Measurements from ENCODE around the gene LRBA.

The LRBA gene

GRCh38 chr4:150720973-150721518, 294.0 kb downstream of the LRBA start:
- peak; percentile 6 for DNase-seq (ENCODE audit: low spot score)
- in situ Hi-C loops (cut with MboI; ENCODE audit: low sequenced_read_pairs, unreplicated experiment), result no loop called here
- no peak for TF ChIP-seq CTCF (IDR thresholded peaks at IDR 0.05; ENCODE audit: borderline replicate concordance, control extremely low read depth, extremely low read depth, insufficient read depth, missing control alignments)

- no peak for DNase-seq (ENCODE audit: low spot score)
- in situ Hi-C loops (cut with MboI; ENCODE audit: low sequenced_read_pairs, unreplicated experiment), result no loop called here
- no peak for TF ChIP-seq CTCF (IDR thresholded peaks at IDR 0.05; ENCODE audit: borderline replicate concordance, control extremely low read depth, extremely low read depth, insufficient read depth, missing control alignments)
These were observed 297.1 kb downstream of the LRBA start for GRCh38 chr4:150717952-150718351.

GRCh38 chr4:150714462-150715438, 300.3 kb downstream of the LRBA start:
- DNase-seq (ENCODE audit: low spot score), result no peak
- in situ Hi-C loops (cut with MboI; ENCODE audit: low sequenced_read_pairs, unreplicated experiment), result no loop called here
- no peak for TF ChIP-seq CTCF (IDR thresholded peaks at IDR 0.05; ENCODE audit: borderline replicate concordance, control extremely low read depth, extremely low read depth, insufficient read depth, missing control alignments)

- DNase-seq (ENCODE audit: low spot score), result no peak
- in situ Hi-C loops (cut with MboI; ENCODE audit: low sequenced_read_pairs, unreplicated experiment), result no loop called here
- no peak for TF ChIP-seq CTCF (IDR thresholded peaks at IDR 0.05; ENCODE audit: borderline replicate concordance, control extremely low read depth, extremely low read depth, insufficient read depth, missing control alignments)
These were observed 301.8 kb downstream of the LRBA start for GRCh38 chr4:150713251-150713650.

- in situ Hi-C loops (cut with MboI; ENCODE audit: low sequenced_read_pairs, unreplicated experiment), result no loop called here
- no peak for TF ChIP-seq CTCF (IDR thresholded peaks at IDR 0.05; ENCODE audit: borderline replicate concordance, control extremely low read depth, extremely low read depth, insufficient read depth, missing control alignments)
- no peak for DNase-seq (ENCODE audit: low spot score)
These were observed 304.2 kb downstream of the LRBA start for GRCh38 chr4:150710770-150711375.

GRCh38 chr4:150708004-150708403, 307.1 kb downstream of the LRBA start:
- DNase-seq (ENCODE audit: low spot score), result no peak
- in situ Hi-C loops (cut with MboI; ENCODE audit: low sequenced_read_pairs, unreplicated experiment), result no loop called here
- no peak for TF ChIP-seq CTCF (IDR thresholded peaks at IDR 0.05; ENCODE audit: borderline replicate concordance, control extremely low read depth, extremely low read depth, insufficient read depth, missing control alignments)
